Astrocyte (in vitro differentiated cells and primary cell): ENCODE results near the gene ATP5MK. TPM values are rescaled to one million over a fixed set of nuclear protein-coding genes. Genes with fewer than 3 reads are reported as not detected.

Source experiments
- microRNA-seq: library from miRNA; unstranded; fragments of <30 nt; microRNA quantifications from one replicate; pipeline ENCODE4 v1.2.0, GENCODE V29; 2020
- total RNA-seq: library from RNA; stranded (reverse); gene quantifications from 2 replicates; pipeline ENCODE4 v1.2.1, GENCODE V29; 2021

ATP5MK gene
- total RNA-seq, 1 donor from 2014 or later: 463 TPM

Small RNA genes within 50 kb of the gene (microRNA-seq; reads per million reads assigned to microRNA genes)
- 11,304 reads per million, percentile 95 among the genes with 10 or more reads in this experiment for gene MIR1307

Other genes starting within 250 kb of the ATP5MK start
- 89.4 and 113 TPM in 2 replicates for gene NT5C2, start 203.2 kb downstream of the ATP5MK start, total RNA-seq
- gene RPEL1, start 150.6 kb downstream of the ATP5MK start, total RNA-seq: not detected in 2 replicates
- gene INA, start 119.3 kb downstream of the ATP5MK start, total RNA-seq: 26.9 and 39.6 TPM in 2 replicates
- 9.0 and 10.3 TPM in 2 replicates for gene PCGF6, start 45.3 kb downstream of the ATP5MK start, total RNA-seq
- 3.3 and 3.9 TPM in 2 replicates for gene TAF5, start 28.5 kb downstream of the ATP5MK start, total RNA-seq
- gene PDCD11, start 151 bp upstream of the ATP5MK start, total RNA-seq: 62.3 and 72.8 TPM in 2 replicates
- 1.2 and 1.4 TPM in 2 replicates for gene CALHM2, start 55.9 kb upstream of the ATP5MK start, total RNA-seq
- gene CALHM1, start 62.4 kb upstream of the ATP5MK start, total RNA-seq: not detected in 2 replicates
- not detected in 2 replicates for gene CALHM3, start 82.8 kb upstream of the ATP5MK start, total RNA-seq
- 1.4 and 1.5 TPM in 2 replicates for gene NEURL1, start 97.2 kb upstream of the ATP5MK start, total RNA-seq